HG02763 (cell line): ENCODE data around the gene TSPEAR.

Experiments
- ATAC-seq: cut with Tn5 transposase; IDR thresholded peaks from one replicate; pipeline ENCODE4 v1.9.1; 2021; ENCODE audit warnings: mild to moderate bottlenecking, moderate library complexity; ENCODE audit not compliant: unreplicated experiment

Gene TSPEAR

GRCh38 chr21:44533891-44534627 lies 177.3 kb downstream of the TSPEAR start:
- no peak for ATAC-seq

GRCh38 chr21:44533121-44533890 lies 178.1 kb downstream of the TSPEAR start:
- ATAC-seq, result no peak

GRCh38 chr21:44532712-44533111 lies 178.7 kb downstream of the TSPEAR start:
- no peak for ATAC-seq

GRCh38 chr21:44531606-44532564 lies 179.5 kb downstream of the TSPEAR start:
- no peak for ATAC-seq

- ATAC-seq, result no peak
Measured at GRCh38 chr21:44530903-44531605, 180.3 kb downstream of the TSPEAR start.

- no peak for ATAC-seq
Measured at GRCh38 chr21:44530221-44530902, 181.0 kb downstream of the TSPEAR start.

- ATAC-seq, result no peak
Measured at GRCh38 chr21:44529503-44530125, 181.8 kb downstream of the TSPEAR start.

GRCh38 chr21:44529011-44529421 lies 182.4 kb downstream of the TSPEAR start:
- no peak for ATAC-seq

GRCh38 chr21:44528634-44528995 lies 182.8 kb downstream of the TSPEAR start:
- ATAC-seq, result no peak

GRCh38 chr21:44527983-44528633 lies 183.3 kb downstream of the TSPEAR start:
- ATAC-seq, result no peak

- no peak for ATAC-seq
Measured at GRCh38 chr21:44527156-44527982, 184.0 kb downstream of the TSPEAR start.

GRCh38 chr21:44526096-44526997 lies 185.0 kb downstream of the TSPEAR start:
- ATAC-seq, result no peak

GRCh38 chr21:44525391-44526095 lies 185.8 kb downstream of the TSPEAR start:
- no peak for ATAC-seq

GRCh38 chr21:44524414-44525371 lies 186.7 kb downstream of the TSPEAR start:
- no peak for ATAC-seq
